ENCODE results near the gene DELE1.

The DELE1 gene

GRCh38 chr5:141897425-141897824 lies 26.2 kb upstream of the DELE1 start:
- DNase-seq (ENCODE audit: extremely low read depth, low read depth) = no peak
- TF ChIP-seq CTCF (IDR thresholded peaks at IDR 0.05; ENCODE audit: low read depth, low read length) = no peak

- no peak for DNase-seq (ENCODE audit: extremely low read depth, low read depth)
- TF ChIP-seq CTCF (IDR thresholded peaks at IDR 0.05; ENCODE audit: low read depth, low read length) = no peak
These were observed 25.1 kb upstream of the DELE1 start for GRCh38 chr5:141898448-141899049.

GRCh38 chr5:141902015-141902814 lies 21.5 kb upstream of the DELE1 start:
- no peak for DNase-seq (ENCODE audit: extremely low read depth, low read depth)
- TF ChIP-seq CTCF (IDR thresholded peaks at IDR 0.05; ENCODE audit: low read depth, low read length) = no peak

GRCh38 chr5:141903261-141903660 lies 20.4 kb upstream of the DELE1 start:
- no peak for TF ChIP-seq CTCF (IDR thresholded peaks at IDR 0.05; ENCODE audit: low read depth, low read length)
- no peak for DNase-seq (ENCODE audit: extremely low read depth, low read depth)

- no peak for TF ChIP-seq CTCF (IDR thresholded peaks at IDR 0.05; ENCODE audit: low read depth, low read length)
- DNase-seq (ENCODE audit: extremely low read depth, low read depth) = no peak
These were observed 19.1 kb upstream of the DELE1 start for GRCh38 chr5:141904551-141904950.

- no peak for TF ChIP-seq CTCF (IDR thresholded peaks at IDR 0.05; ENCODE audit: low read depth, low read length)
- DNase-seq (ENCODE audit: extremely low read depth, low read depth) = no peak
These were observed 17.2 kb upstream of the DELE1 start for GRCh38 chr5:141906517-141906916.

- TF ChIP-seq CTCF (IDR thresholded peaks at IDR 0.05; ENCODE audit: low read depth, low read length) = no peak
- no peak for DNase-seq (ENCODE audit: extremely low read depth, low read depth)
These were observed 16.7 kb upstream of the DELE1 start for GRCh38 chr5:141906972-141907371.
